ENCODE measurements around the gene TXNDC12.
"Not testable (repeated sequence)": the region's sequence is repeated elsewhere in the genome, so short reads cannot be mapped to it uniquely, and the experiment has no call there.

Gene TXNDC12

GRCh38 chr1:52053862-52054261 lies 1.1 kb downstream of the TXNDC12 start:
- ChIA-PET POLR2A (interaction anchor here (0.6 to 4.0 kb wide), 3 partner anchors 8 to 25 kb away, joined by 3 to 64 read pairs (median 7); partner anchors contain the start of gene KTI12), CTCF (interaction anchor here (0.6 kb wide), 1 partner anchor 22 kb away, joined by 3 read pairs; no protein-coding TSS in a partner anchor)
- DNase-seq (ENCODE audit: extremely low spot score): no peak
- TF ChIP-seq L3MBTL2 (conservative IDR thresholded peaks at IDR 0.05) (no peak), SP1 (IDR thresholded peaks at IDR 0.05) (no peak), SUZ12 (IDR thresholded peaks at IDR 0.05) (no peak), PKNOX1 (IDR thresholded peaks at IDR 0.05) (no peak), FOXM1 (IDR thresholded peaks at IDR 0.05; ENCODE audit: borderline replicate concordance) (no peak), HDGF (IDR thresholded peaks at IDR 0.05; ENCODE audit: borderline replicate concordance) (no peak), NFRKB (IDR thresholded peaks at IDR 0.05) (no peak), TARDBP (IDR thresholded peaks at IDR 0.05) (no peak), CTBP1 (IDR thresholded peaks at IDR 0.05; ENCODE audit: borderline replicate concordance) (no peak), LEF1 (IDR thresholded peaks at IDR 0.05; ENCODE audit: borderline replicate concordance) (no peak), ARNT (IDR thresholded peaks at IDR 0.05) (no peak), BHLHE40 (IDR thresholded peaks at IDR 0.05; ENCODE audit: borderline replicate concordance) (no peak), ZNF384 (IDR thresholded peaks at IDR 0.05) (no peak), FOXK2 (IDR thresholded peaks at IDR 0.05) (no peak), FOXA1 (IDR thresholded peaks at IDR 0.05) (no peak), ELF4 (IDR thresholded peaks at IDR 0.05) (no peak)

GRCh38 chr1:52049337-52049736 lies 5.7 kb downstream of the TXNDC12 start:
- POLR2A ChIA-PET; DNase-seq (ENCODE audit: extremely low spot score); CTCF ChIA-PET: not testable (repeated sequence)

- POLR2A ChIA-PET: interaction anchor here (1.3 kb wide), 1 partner anchor 9 kb away, joined by 7 read pairs; the partner anchor contains the start of gene TXNDC12
- CTCF ChIA-PET; DNase-seq (ENCODE audit: extremely low spot score): not testable (repeated sequence)
Observed at GRCh38 chr1:52045666-52046195, 9.3 kb downstream of the TXNDC12 start.

DNA sequence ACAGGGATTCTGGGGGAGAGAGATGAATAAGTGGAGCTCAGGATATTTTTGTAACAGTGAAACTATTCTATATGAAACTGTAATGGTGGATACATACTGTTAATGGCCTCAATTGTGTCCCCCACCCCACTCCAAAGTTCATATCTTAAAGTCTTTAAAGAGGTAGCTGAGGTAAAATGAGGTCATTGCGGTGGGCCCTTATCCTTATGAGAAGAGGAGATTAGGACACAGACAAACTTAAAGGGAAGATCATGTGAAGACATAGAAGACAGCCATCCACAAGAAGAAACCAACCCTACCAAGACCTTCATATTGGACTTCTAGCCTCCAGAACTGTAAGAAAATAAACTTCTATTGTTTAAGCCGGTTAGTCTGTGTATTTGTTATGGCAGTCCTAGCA lies 9.8 kb downstream of the TXNDC12 start:
- TF ChIP-seq ARNT (IDR thresholded peaks at IDR 0.05) (no peak), HDGF (IDR thresholded peaks at IDR 0.05; ENCODE audit: borderline replicate concordance) (no peak), L3MBTL2 (conservative IDR thresholded peaks at IDR 0.05) (no peak), SP1 (IDR thresholded peaks at IDR 0.05) (no peak), ZNF384 (IDR thresholded peaks at IDR 0.05) (no peak)
- no peak for DNase-seq (ENCODE audit: extremely low spot score)
- ChIA-PET POLR2A (interaction anchor here (1.3 to 1.7 kb wide), 2 partner anchors 10 to 11 kb away, joined by 7 to 10 read pairs; partner anchors contain the start of genes BTF3L4 and TXNDC12), CTCF (no interaction called here)

- CTCF ChIA-PET: no interaction called here
- POLR2A ChIA-PET: interaction anchor here (1.1 to 2.0 kb wide), 2 partner anchors 8 to 14 kb away, joined by 4 to 13 read pairs; partner anchors contain the start of genes BTF3L4, KTI12 and TXNDC12
- DNase-seq (ENCODE audit: extremely low spot score): no peak
- TF ChIP-seq ZNF384 (IDR thresholded peaks at IDR 0.05) (no peak), BHLHE40 (IDR thresholded peaks at IDR 0.05; ENCODE audit: borderline replicate concordance) (no peak), L3MBTL2 (conservative IDR thresholded peaks at IDR 0.05) (no peak), FOXA1 (IDR thresholded peaks at IDR 0.05) (no peak)
Observed at GRCh38 chr1:52041551-52042185, 13.3 kb downstream of the TXNDC12 start.

DNA sequence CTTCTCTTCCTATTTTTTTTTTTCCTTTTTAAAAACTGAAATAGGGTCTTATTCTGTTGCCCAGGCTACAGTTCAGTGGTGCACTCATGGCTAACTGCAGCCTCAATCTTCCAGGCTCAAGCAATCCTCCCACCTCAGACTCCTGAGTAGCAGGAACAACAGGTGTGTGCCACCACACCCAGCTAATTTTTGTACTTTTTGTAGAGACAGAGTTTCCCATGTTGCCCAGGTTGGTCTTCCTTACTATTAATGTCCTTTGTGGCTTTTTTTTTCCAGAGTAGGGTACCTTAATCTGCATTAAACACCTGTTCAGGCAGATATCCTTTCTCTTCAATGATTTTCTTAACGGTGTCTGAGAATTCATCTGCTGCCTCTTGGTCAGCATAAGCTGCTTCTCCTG lies 17.1 kb downstream of the TXNDC12 start:
- ChIA-PET CTCF (no interaction called here), POLR2A (no interaction called here)

DNA sequence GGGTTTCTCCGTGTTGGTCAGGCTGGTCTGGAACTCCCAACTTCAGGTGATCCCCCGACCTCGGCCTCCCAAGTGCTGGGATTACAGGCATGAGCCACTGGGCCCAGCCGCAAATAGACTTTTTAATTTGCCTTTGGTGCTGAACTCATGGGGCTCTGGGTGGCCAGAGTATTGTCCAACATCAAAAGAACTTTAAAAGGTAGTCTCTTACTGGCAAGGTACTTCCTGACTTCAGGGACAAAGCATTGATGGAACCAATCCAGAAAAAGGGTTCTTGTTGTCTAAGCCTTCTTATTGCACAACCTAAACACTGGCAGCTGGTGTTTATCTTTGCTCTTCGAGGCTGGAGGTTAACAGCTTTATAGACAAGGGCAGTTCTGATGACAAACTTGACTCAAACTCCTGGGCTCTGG lies 17.6 kb downstream of the TXNDC12 start:
- POLR2A ChIA-PET: interaction anchor here (1.4 kb wide), 1 partner anchor 18 kb away, joined by 5 read pairs; the partner anchor contains the start of gene TXNDC12
- CTCF ChIA-PET: no interaction called here
- TF ChIP-seq FOXA1 (IDR thresholded peaks at IDR 0.05) (no peak), LEF1 (IDR thresholded peaks at IDR 0.05; ENCODE audit: borderline replicate concordance) (no peak), ZNF384 (IDR thresholded peaks at IDR 0.05) (no peak), FOXK2 (IDR thresholded peaks at IDR 0.05) (no peak), PKNOX1 (IDR thresholded peaks at IDR 0.05) (no peak), ELF4 (IDR thresholded peaks at IDR 0.05) (no peak), BHLHE40 (IDR thresholded peaks at IDR 0.05; ENCODE audit: borderline replicate concordance) (no peak), CTBP1 (IDR thresholded peaks at IDR 0.05; ENCODE audit: borderline replicate concordance) (no peak), HDGF (IDR thresholded peaks at IDR 0.05; ENCODE audit: borderline replicate concordance) (no peak), SUZ12 (IDR thresholded peaks at IDR 0.05) (no peak), SP1 (IDR thresholded peaks at IDR 0.05) (no peak), ARNT (IDR thresholded peaks at IDR 0.05) (no peak), L3MBTL2 (conservative IDR thresholded peaks at IDR 0.05) (no peak), TARDBP (IDR thresholded peaks at IDR 0.05) (no peak)
- DNase-seq (ENCODE audit: extremely low spot score): no peak

More for the DNA sequence above, 17.1 kb downstream of the TXNDC12 start:
- no peak for DNase-seq (ENCODE audit: extremely low spot score)
- TF ChIP-seq TARDBP (IDR thresholded peaks at IDR 0.05) (no peak), ARNT (IDR thresholded peaks at IDR 0.05) (no peak), ELF4 (IDR thresholded peaks at IDR 0.05) (no peak), LEF1 (IDR thresholded peaks at IDR 0.05; ENCODE audit: borderline replicate concordance) (no peak), L3MBTL2 (conservative IDR thresholded peaks at IDR 0.05) (no peak), ZNF384 (IDR thresholded peaks at IDR 0.05) (no peak)

All from HEK293T (cell line).